RPMI8226 (cell line): ENCODE data around the gene RSU1.
A peak's percentile ranks its signal among the peaks of the same experiment; 100 is the strongest.

ENCODE experiments used
- DNase-seq: peaks from one replicate; pipeline ENCODE4 v3.0.0-alpha.2; 2015

Gene RSU1

GRCh38 chr10:16656895-16657294, 160.3 kb downstream of the RSU1 start:
- DNase-seq, result no peak

GRCh38 chr10:16653224-16653623, 164.0 kb downstream of the RSU1 start:
- DNase-seq, result no peak

GRCh38 chr10:16652154-16652553, 165.1 kb downstream of the RSU1 start:
- DNase-seq, result no peak

DNA sequence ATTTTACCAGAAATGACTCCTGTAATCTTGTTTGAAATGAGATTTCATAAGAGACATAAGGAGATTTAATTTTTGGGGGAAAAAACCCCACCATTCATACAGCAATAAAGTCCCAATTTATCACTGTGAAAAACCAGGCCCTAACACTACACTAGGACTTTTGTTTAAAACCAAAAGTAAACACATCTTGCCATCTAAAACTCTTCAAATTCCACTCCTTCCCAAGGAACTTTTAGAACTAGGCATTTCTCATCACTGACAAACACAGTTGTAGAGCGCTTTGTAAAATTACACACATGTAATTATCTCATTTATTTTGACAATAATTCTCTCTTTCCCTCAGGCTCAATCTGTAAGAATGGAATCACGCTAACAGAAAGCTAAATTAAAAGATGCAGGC, 167.5 kb downstream of the RSU1 start:
- no peak for DNase-seq

DNA sequence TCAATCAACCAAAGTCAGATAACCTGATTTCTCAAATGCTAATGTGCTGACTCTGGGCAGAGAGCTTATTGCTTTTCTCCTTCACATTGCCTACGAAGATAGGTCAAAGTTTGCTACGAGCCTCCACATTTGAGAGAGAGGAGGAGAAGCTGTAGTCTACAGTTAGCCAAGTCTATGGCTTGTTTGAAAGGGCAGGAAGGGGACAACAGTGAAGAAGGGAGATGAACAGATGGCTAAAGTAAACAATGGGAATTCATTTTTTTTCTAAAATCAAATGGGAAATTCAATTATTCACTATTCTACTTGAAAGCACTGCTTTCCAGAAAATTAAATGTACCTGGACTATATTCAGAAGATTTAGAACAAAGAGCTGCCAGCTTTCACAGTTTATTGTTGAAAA, 168.9 kb downstream of the RSU1 start:
- DNase-seq, result no peak

GRCh38 chr10:16646181-16647059, 170.8 kb downstream of the RSU1 start:
- DNase-seq, result no peak

DNA sequence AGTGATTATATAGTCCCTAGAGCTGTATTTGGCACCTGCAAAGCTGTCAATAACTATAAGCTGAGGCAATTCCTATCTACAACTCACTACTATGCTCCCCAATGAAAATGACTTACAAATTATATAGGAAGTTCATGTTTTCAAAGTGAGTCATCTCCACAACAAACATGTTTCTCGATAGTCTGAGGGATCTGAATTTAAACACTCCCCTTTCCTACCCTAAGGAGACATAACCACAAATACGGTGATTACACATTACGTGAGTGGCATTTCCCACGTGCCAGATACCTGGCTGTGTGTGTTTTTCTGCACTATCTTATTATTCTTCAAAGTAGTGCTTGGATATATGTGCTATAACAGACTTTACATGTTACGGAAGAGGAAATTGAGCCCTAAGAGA, 173.1 kb downstream of the RSU1 start:
- no peak for DNase-seq

DNA sequence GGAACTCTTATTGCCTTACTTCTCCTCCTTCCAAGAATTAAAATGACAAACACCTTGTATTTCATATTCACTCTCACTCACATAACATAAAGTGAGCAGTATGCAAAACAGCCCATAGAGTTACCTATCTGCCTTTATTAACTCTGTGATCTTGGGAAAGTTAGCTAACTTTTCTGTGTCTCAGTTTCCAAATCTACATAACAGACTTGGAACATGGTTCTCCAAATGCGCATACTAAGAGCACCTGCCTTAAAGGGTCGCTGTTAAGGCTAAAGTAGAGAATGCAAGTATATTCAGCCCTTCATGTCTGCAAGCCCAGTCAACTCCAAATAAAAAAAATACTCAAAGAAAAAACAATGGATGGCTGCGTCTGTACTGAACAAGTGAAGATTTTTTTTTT, 173.7 kb downstream of the RSU1 start:
- DNase-seq, result no peak

GRCh38 chr10:16640153-16640552, 177.1 kb downstream of the RSU1 start:
- DNase-seq, result no peak

- no peak for DNase-seq
Observed at GRCh38 chr10:16639471-16639870, 177.8 kb downstream of the RSU1 start.

DNA sequence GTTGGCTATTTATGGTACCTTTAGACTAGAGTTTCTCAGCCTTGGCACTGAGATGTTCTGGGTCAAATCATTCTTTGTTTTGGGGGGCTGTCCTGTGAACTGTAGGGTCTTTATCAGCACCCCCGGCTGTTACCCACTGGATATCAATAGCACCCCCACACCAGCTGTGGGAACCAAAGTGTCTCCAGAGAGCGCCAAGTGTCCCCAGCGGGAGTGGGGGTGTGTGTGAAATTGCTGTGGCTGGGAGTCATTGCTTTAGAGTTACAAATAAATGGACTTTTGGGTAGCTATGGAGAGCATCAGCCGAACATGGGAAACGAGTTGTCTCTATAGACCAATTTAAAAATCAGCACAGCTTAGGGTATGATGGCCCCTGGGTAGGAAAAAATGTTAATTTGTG, 184.2 kb downstream of the RSU1 start:
- no peak for DNase-seq

DNA sequence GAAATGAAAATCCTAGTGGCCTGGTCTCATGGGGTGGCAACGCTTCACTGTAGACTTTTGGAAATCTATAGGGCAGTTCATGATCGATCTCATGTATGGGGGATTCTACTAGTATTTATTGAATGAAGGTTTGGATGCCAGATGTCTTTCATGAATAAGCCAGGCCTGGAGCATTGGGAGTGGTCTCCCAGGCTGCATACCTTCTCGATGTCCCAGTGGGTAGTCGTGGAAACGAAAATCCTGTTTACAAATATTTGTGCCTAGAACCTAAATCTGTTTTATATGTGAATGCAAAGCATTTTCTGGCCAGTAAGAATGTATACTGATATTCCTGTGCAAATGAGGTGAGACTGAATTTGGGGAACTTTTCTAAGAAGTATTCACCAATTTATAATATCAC, 190.5 kb downstream of the RSU1 start:
- DNase-seq, result no peak

DNA sequence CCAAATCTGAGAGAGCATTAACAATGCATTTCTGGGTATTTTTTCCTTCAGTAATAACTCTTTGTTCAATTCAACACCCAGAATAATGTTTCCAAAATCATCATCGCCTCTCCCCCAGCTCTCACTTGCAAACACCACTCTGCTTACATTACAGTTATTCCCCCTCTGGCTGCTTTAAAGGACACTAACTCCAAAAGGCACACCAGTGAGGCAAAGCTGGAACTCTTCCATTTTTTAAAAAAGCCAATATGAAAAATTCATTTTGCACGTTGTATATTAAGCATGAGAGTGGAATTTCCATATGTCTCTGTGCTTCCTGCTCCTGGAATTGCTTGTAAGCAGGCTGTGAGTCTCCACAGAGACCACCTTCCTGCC, 204.3 kb downstream of the RSU1 start:
- DNase-seq, result no peak

DNA sequence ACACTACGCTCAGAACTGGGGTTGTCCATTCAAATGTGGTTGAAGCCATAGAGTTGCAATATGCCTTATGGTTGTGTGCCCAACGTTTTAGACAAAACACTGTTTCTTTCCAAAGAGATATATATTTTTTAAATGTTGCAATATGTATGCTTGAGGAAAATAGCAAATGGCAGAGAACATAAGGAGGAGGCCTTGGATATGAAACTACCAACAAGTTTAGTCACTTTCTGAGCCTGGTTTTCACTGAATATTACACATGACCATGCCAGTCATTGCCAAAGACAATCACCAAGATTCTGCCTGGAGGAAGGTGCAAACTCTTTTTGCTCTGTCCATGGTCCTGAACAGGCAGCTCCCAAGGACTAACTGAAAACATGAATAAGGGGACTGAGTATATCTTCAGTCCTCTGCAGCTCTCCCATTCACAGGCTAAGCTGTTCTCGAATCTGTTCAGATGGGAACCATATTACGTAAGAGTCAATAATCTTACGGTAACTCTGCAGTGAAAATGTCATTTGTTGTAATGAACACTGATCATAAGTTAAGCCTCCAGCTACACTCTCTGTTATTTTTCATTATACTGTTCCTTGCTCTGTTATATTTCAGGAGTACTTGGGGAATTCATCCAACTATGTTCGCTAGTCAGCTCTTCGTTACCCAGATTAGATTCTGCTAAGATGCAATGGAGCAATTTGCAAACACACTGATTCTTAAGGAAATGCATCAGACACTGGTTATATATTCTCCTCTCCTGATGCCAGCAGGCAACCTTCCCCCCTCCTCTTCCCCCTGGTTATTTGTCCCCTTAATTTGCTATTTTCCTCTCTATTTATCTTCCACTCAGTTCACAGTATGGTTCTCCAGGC, 204.9 kb downstream of the RSU1 start:
- DNase-seq, result peak; percentile 56

DNA sequence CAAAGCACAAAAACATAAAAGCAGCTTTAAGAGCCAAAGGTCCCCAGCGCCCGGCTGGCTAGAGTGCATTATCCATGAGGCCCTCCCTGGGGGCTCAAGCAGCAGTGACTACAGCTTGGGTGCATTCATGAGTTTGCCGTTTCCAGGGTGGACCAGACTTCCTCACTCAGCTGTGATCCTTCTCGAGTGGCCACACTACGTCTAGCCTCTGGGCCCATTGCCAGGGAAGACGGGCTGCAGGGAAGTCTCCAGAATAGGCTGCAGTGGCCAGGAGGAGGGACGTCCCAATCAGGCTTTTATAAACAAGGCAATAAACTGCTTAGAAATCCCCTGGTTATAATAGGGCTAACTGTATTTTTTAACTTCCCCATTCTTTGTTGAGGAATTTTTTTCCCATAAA, 206.2 kb downstream of the RSU1 start:
- DNase-seq, result no peak

DNA sequence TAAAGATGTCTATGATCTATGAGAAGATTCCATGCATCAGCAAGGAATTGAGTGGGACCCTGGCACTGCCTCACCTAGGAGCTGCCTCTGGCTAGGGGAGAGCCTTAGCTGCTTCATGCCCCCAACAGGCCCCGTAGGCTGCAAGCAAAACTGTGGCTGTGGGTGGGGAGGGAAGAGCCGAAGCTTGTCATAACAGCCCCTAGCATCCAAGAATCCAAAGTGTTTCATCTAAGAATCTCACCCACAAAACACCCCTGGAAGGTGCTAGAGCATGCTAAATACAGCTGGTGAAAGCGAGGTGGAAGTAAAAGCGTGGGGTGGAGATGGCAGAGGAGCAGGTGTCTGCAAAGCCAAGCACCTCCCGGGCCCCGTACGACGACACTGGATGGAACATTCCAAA, 208.0 kb downstream of the RSU1 start:
- no peak for DNase-seq

DNA sequence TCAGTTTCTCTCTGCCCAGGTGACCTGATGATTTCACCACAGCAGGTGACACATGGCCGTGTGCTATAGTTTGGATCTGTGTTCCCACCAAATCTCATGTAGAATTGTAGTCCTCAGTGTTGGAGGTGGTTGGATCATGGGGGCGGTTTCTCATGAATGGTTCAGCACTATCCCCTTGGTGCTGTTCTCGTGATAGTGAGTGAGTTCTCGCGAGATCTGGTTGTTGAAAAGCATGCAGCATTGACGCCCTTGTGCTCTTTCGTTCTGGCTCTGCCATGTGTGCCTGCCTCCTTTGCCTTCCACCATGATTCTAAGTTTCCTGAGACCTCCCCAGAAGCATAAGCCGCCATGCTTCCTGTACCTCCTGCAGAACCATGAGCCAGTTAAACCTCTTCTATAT, 210.3 kb downstream of the RSU1 start:
- DNase-seq, result no peak

GRCh38 chr10:16606421-16606820, 210.8 kb downstream of the RSU1 start:
- no peak for DNase-seq

GRCh38 chr10:16603308-16603707, 213.9 kb downstream of the RSU1 start:
- DNase-seq, result no peak

DNA sequence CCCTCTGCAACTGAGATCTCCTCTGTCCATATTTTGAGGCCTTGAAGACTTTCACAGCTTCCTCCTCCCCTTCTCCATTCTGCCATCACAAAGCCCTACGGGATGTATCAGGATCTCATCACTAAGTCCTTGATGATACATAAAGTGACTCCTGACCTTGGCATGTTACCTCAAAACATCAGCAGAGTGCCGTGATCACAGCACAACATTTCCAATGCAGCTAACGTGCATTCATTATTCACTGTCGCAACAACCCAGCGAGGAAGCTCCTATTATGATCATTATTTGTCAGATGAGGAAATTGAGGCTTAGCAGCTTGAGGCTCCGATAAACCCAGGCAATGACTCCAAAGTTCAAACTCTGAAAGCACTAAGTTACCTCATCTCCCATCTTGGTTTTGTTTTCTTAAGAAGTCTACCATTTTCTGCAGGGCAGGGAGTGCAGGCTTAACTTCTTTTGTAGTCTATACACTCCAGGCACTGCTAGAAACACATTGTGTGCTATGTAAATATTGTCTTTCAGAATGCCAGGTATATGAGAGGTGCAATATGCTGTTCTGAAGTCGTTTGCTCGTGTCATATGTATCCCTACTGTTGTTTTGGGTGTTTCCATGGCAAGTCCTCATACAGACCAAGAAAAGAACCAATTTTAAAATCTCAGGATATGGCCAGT, 215.0 kb downstream of the RSU1 start:
- no peak for DNase-seq

GRCh38 chr10:16599662-16600061, 217.6 kb downstream of the RSU1 start:
- DNase-seq, result no peak

DNA sequence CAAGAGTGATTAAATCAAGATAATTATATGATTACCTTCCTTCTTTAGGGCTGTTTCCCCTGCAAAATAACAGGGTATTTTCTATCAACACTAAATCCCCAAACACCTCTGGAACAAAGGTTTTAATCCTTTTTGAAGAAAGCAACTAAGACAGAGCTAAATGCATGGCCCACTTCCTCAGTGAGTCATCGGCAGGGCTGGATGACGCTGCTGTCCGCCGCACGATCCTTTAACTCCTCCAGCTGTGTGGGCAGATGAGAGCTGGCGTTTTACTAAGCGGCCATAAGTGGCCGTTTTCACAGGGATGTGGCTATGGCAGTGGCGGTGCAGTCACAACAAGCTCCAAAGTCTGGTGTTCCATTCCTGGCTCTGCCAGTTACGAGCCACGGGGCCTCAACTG, 219.6 kb downstream of the RSU1 start:
- no peak for DNase-seq

DNA sequence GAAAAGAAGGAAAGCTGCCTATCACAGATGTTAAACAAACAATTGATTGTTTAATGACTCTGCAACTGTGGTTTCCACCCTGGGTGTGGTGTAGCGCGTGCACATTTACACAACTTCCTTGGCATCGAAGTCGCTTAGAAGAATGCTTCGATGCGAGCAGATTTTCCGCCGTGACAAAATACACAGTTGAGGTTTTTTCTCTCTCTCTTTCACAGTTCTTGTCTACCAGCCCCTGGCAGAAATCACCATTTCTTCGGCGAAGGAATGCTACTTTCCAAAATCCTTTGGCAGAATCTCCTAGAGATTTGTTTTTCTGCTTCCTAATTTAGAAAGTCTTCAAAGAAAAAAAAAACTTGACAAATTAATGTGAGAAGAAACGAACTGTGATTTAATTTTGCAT, 224.8 kb downstream of the RSU1 start:
- no peak for DNase-seq
